ENCODE results near the gene CNTLN. TPM values are rescaled to one million over a fixed set of nuclear protein-coding genes. Genes with fewer than 3 reads are reported as not detected.

The CNTLN gene
- total and polyA plus RNA-seq, 2 of the 13 experiments (the other 11 are each of a cell fraction or from before 2014, with no cell fraction given) = 1.5 to 5.7 TPM

GRCh38 chr9:17535176-17535575, 400.3 kb downstream of the CNTLN start:
- DNase-seq (ENCODE audit: low spot score) (no peak), ATAC-seq (no peak), FAIRE-seq (no peak)
- H3K9me3 ChIP-seq (ENCODE audit: low read length) = no peaks in the 10 kb centered on the region
- H3K4me2 ChIP-seq (ENCODE audit: low read depth, low read length) = no peak overlapping the region
- POLR2A ChIA-PET = no interaction called here
- WGBS (ENCODE audit: low lambda C conversion rate) = 64% methylated on average over 3 of the region's 3 CpGs
- no peak overlapping the region for H3K4me3 ChIP-seq (replicated peaks in 1 of 3; ENCODE audit: insufficient read depth in 1 of 3, low read depth in 2 of 3, low read length in 3 of 3)
- BruUV-seq (replicated peaks) = no TSS peak
- no peak overlapping the region for H3K27ac ChIP-seq (ENCODE audit: extremely low read length, insufficient read depth, low read length)
- TF ChIP-seq SNAPC4 (CRISPR knock-in tag; IDR thresholded peaks at IDR 0.05) (no peak), DBP (CRISPR knock-in tag; IDR thresholded peaks at IDR 0.05; ENCODE audit: not compliant biosample characterization) (no peak), ZC3H13 (CRISPR knock-in tag; IDR thresholded peaks at IDR 0.05) (no peak), SMAD9 (CRISPR knock-in tag; IDR thresholded peaks at IDR 0.05) (no peak)
- TF ChIP-seq, protein P1, sequence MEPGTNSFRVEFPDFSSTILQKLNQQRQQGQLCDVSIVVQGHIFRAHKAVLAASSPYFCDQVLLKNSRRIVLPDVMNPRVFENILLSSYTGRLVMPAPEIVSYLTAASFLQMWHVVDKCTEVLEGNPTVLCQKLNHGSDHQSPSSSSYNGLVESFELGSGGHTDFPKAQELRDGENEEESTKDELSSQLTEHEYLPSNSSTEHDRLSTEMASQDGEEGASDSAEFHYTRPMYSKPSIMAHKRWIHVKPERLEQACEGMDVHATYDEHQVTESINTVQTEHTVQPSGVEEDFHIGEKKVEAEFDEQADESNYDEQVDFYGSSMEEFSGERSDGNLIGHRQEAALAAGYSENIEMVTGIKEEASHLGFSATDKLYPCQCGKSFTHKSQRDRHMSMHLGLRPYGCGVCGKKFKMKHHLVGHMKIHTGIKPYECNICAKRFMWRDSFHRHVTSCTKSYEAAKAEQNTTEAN (CRISPR knock-in tag; conservative IDR thresholded peaks at IDR 0.05) = no peak
- H3K36me3 ChIP-seq (replicated peaks in 1 of 2; ENCODE audit: control insufficient read depth in 1 of 2, insufficient read depth in 2 of 2, low read length in 2 of 2) = no peaks in the 10 kb centered on the region
- no peaks in the 10 kb centered on the region for H3K4me1 ChIP-seq (ENCODE audit: insufficient read depth, low read length)
- H3K27me3 ChIP-seq (ENCODE audit: control insufficient read depth in 1 of 2, insufficient read depth in 2 of 2, low read length in 2 of 2) = 0 out of 5 replicates have a peak, but pooled peaks cover 0 to 4% of the 10 kb centered on the region in 2 experiments
- H2AFZ ChIP-seq (ENCODE audit: low read length) = no peak overlapping the region
- no peak overlapping the region for H3K9ac ChIP-seq (ENCODE audit: insufficient read depth, low read depth, low read length)
- intact Hi-C loops (cut with micrococcal nuclease; ENCODE audit: unreplicated experiment) = no loop called here
- CTCF ChIA-PET (ENCODE audit: low intra/inter-chr PET ratio, low total read pairs) = no interaction called here
- no peaks in the 10 kb centered on the region for H3K79me2 ChIP-seq (ENCODE audit: insufficient read depth, low read length)
- H4K20me1 ChIP-seq (ENCODE audit: insufficient read depth, low read length) = no peaks in the 10 kb centered on the region
- in situ Hi-C loops (cut with HindIII; ENCODE audit: extremely low pct_ligation_motif_present, low pct_unique_long_range_greater_than_20kb) = no loop called here
